Measurements from ENCODE around the gene AK9. TPM values are rescaled to one million over a fixed set of nuclear protein-coding genes. Genes with fewer than 3 reads are reported as not detected.
"Not testable (repeated sequence)": the region's sequence is repeated elsewhere in the genome, so short reads cannot be mapped to it uniquely, and the experiment has no call there.

The AK9 gene
- total RNA-seq, 1 experiment from 2014 or later = 2.3 TPM

DNA sequence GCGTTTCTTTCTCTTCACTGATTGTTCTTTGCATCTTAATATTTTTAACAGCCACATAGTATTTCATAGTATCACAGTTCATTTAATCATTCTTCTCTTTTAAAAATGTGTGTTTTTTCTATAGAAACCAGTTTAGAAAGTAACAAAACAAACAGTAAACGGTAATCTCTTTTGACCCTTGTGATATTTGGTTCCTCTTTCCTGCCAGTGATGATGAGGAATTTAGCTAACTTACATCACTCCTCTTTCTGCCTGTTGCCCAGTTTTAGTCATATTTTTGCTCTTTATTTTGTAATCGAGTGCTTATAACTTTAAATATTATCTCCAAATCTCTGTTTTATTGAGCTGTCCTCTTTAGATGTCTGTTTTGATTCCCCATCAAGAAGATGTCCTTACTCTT, 169.9 kb downstream of the AK9 start:
- ChIA-PET CTCF (no interaction called here), POLR2A (no interaction called here)
- TF ChIP-seq, protein P1, sequence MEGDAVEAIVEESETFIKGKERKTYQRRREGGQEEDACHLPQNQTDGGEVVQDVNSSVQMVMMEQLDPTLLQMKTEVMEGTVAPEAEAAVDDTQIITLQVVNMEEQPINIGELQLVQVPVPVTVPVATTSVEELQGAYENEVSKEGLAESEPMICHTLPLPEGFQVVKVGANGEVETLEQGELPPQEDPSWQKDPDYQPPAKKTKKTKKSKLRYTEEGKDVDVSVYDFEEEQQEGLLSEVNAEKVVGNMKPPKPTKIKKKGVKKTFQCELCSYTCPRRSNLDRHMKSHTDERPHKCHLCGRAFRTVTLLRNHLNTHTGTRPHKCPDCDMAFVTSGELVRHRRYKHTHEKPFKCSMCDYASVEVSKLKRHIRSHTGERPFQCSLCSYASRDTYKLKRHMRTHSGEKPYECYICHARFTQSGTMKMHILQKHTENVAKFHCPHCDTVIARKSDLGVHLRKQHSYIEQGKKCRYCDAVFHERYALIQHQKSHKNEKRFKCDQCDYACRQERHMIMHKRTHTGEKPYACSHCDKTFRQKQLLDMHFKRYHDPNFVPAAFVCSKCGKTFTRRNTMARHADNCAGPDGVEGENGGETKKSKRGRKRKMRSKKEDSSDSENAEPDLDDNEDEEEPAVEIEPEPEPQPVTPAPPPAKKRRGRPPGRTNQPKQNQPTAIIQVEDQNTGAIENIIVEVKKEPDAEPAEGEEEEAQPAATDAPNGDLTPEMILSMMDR (IDR thresholded peaks at IDR 0.05) = no peak
- TF ChIP-seq POLR2AphosphoS5 (IDR thresholded peaks at IDR 0.05; ENCODE audit: low read depth, low read length) = no peak
- ATAC-seq (no peak), DNase-seq (ENCODE audit: low read depth, low spot score) (no peak)
- in situ Hi-C loops (cut with HindIII; ENCODE audit: low pct_unique_long_range_greater_than_20kb, low sequenced_read_pairs) (no loop called here), intact Hi-C loops (cut with micrococcal nuclease; ENCODE audit: unreplicated experiment) (no loop called here)
- Histone ChIP-seq H3K27ac (ENCODE audit: low read length) (no peak overlapping the region), H3K36me3 (ENCODE audit: control insufficient read depth, insufficient read depth, low read length) (no peaks in the 10 kb centered on the region), H3K4me1 (ENCODE audit: control insufficient read depth, insufficient read depth, low read length) (no peaks in the 10 kb centered on the region), H3K27me3 (ENCODE audit: control insufficient read depth, insufficient read depth, low read length) (peaks cover 23% of the 10 kb centered on the region), H3K4me3 (ENCODE audit: low read depth in 2 of 2, low read length in 2 of 2) (no peak overlapping the region), H3K9me3 (ENCODE audit: control insufficient read depth, insufficient read depth, low read depth, low read length) (peaks cover 12% of the 10 kb centered on the region)
- BruUV-seq (replicated peaks) = no TSS peak

DNA sequence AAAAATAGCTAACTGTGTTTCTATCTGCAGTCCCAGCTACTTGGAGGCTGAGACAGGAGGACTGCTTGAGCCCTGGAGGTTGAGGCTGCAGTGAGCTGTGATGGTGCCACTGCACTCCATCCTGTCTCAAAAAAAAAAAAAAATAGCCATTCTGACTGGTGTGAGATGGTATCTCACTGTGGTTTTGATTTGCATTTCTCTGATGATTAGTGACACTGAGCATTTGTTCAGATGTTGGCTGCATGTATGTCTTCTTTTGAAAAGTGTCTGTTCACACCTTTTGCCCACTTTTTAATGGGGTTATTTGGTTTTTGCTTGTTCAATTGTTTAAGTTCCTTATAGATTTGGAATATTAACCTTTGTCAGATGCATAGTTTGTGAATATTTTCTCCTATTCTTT, 171.4 kb downstream of the AK9 start:
- intact Hi-C loops (cut with micrococcal nuclease; ENCODE audit: unreplicated experiment); ATAC-seq; H3K27ac ChIP-seq (ENCODE audit: low read length); H3K36me3 ChIP-seq (ENCODE audit: control insufficient read depth, insufficient read depth, low read length); H3K4me3 ChIP-seq (ENCODE audit: low read depth in 2 of 2, low read length in 2 of 2); CTCF ChIA-PET; POLR2A ChIA-PET; H3K4me1 ChIP-seq (ENCODE audit: control insufficient read depth, insufficient read depth, low read length); BruUV-seq (replicated peaks); DNase-seq (ENCODE audit: low read depth, low spot score); in situ Hi-C loops (cut with HindIII; ENCODE audit: low pct_unique_long_range_greater_than_20kb, low sequenced_read_pairs): not testable (repeated sequence)
- Histone ChIP-seq H3K27me3 (ENCODE audit: control insufficient read depth, insufficient read depth, low read length) (peaks cover 23% of the 10 kb centered on the region), H3K9me3 (ENCODE audit: control insufficient read depth, insufficient read depth, low read depth, low read length) (peaks cover 12% of the 10 kb centered on the region)

DNA sequence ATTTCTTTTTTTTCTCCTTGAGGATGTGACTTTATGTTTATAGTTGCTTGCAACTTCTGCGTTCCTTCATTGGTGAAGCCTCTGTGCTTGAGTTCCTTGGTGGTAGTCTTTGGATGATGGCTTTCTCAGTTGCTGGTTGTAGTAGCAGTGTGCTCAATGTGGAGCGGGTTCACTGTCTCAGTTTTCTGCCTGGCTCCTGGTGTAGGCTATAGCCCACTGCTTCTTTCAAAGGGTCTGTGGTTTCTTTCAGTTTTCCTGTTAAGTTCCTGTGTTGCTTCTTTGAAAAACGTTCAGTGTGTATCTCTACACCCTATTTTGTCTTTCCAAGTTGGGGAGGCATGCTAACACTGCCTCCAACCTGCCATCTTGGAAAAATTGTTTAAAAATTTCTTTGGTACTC, 174.1 kb downstream of the AK9 start:
- intact Hi-C loops (cut with micrococcal nuclease; ENCODE audit: unreplicated experiment) (no loop called here), in situ Hi-C loops (cut with HindIII; ENCODE audit: low pct_unique_long_range_greater_than_20kb, low sequenced_read_pairs) (no loop called here)
- no peaks in the 10 kb centered on the region for H3K9me3 ChIP-seq (ENCODE audit: control insufficient read depth, insufficient read depth, low read depth, low read length)
- no peak for ATAC-seq
- POLR2A ChIA-PET = no interaction called here
- no peak for DNase-seq (ENCODE audit: low read depth, low spot score)
- TF ChIP-seq POLR2AphosphoS5 (IDR thresholded peaks at IDR 0.05; ENCODE audit: low read depth, low read length) = no peak
- TF ChIP-seq, protein P2, sequence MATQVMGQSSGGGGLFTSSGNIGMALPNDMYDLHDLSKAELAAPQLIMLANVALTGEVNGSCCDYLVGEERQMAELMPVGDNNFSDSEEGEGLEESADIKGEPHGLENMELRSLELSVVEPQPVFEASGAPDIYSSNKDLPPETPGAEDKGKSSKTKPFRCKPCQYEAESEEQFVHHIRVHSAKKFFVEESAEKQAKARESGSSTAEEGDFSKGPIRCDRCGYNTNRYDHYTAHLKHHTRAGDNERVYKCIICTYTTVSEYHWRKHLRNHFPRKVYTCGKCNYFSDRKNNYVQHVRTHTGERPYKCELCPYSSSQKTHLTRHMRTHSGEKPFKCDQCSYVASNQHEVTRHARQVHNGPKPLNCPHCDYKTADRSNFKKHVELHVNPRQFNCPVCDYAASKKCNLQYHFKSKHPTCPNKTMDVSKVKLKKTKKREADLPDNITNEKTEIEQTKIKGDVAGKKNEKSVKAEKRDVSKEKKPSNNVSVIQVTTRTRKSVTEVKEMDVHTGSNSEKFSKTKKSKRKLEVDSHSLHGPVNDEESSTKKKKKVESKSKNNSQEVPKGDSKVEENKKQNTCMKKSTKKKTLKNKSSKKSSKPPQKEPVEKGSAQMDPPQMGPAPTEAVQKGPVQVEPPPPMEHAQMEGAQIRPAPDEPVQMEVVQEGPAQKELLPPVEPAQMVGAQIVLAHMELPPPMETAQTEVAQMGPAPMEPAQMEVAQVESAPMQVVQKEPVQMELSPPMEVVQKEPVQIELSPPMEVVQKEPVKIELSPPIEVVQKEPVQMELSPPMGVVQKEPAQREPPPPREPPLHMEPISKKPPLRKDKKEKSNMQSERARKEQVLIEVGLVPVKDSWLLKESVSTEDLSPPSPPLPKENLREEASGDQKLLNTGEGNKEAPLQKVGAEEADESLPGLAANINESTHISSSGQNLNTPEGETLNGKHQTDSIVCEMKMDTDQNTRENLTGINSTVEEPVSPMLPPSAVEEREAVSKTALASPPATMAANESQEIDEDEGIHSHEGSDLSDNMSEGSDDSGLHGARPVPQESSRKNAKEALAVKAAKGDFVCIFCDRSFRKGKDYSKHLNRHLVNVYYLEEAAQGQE (IDR thresholded peaks at IDR 0.05; ENCODE audit: insufficient read depth in 1 of 2, low read depth in 2 of 2, low read length in 1 of 2) = no peak
- TF ChIP-seq SIN3A (IDR thresholded peaks at IDR 0.05; ENCODE audit: borderline replicate concordance, insufficient read depth, low read depth, low read length) = no peak
- no peak for TF ChIP-seq TCF7L2 (IDR thresholded peaks at IDR 0.05; ENCODE audit: low read depth, low read length)
- H3K4me3 ChIP-seq (ENCODE audit: low read depth in 2 of 2, low read length in 2 of 2) = no peak overlapping the region
- no TSS peak for BruUV-seq (replicated peaks)
- H3K4me1 ChIP-seq (ENCODE audit: control insufficient read depth, insufficient read depth, low read length) = peaks cover 8% of the 10 kb centered on the region
- no peaks in the 10 kb centered on the region for H3K36me3 ChIP-seq (ENCODE audit: control insufficient read depth, insufficient read depth, low read length)
- CTCF ChIA-PET = no interaction called here
- no peak overlapping the region for H3K27ac ChIP-seq (ENCODE audit: low read length)
- H3K27me3 ChIP-seq (ENCODE audit: control insufficient read depth, insufficient read depth, low read length) = peaks cover 9% of the 10 kb centered on the region; the same call in 1 of the 2 replicates
